Right lobe of liver (tissue), 4 donors: ENCODE data around the gene DYRK1A.

ENCODE experiments used
- CTCF ChIP-seq, 4 donors: fragments of 200-600 bp in 3 of 4; fragments of 450-650 bp in 1 of 4; IDR thresholded peaks; one replicate each; pipeline versions ENCODE4 v1.5.1 to v1.8.0; 2016 to 2022; ENCODE audit warnings: antibody characterized with exemption in 4 of 4, mild to moderate bottlenecking in 2 of 4
- POLR2A ChIP-seq: fragments of 450-650 bp; IDR thresholded peaks from one replicate; pipeline ENCODE4 v1.6.1; 2017; ENCODE audit warnings: antibody characterized with exemption, mild to moderate bottlenecking
- donor health status: DM: no; HTN: no; CAD: no.
- donor health status: DM: no; HTN: no; CAD: no.
- donor health status: DM: no; HTN: yes; CAD: no.

- TF ChIP-seq CTCF (IDR thresholded peaks at IDR 0.05) (no peak), POLR2A (no peak)
Observed at GRCh38 chr21:37455504-37455911, 88.9 kb downstream of the DYRK1A start.
